Neural cell (in vitro differentiated cells): ENCODE measurements around the gene PLOD3. TPM values are rescaled to one million over a fixed set of nuclear protein-coding genes. Genes with fewer than 3 reads are reported as not detected.
A peak's percentile ranks its signal among the peaks of the same experiment; 100 is the strongest.

ENCODE experiments used
- H2AFZ ChIP-seq: fragments of 200-600, 300-800 bp; sonication (generic), shearing (Covaris generic); 2 replicates; pipeline ENCODE4 v1.6.0; 2014; ENCODE audit warnings: low read depth, mild to moderate bottlenecking, antibody characterized with exemption, low read length, moderate library complexity
- H3F3A ChIP-seq: fragments of 200-600 bp; shearing (Covaris generic); 2 replicates; pipeline ENCODE4 v1.6.1; 2016; ENCODE audit warnings: mild to moderate bottlenecking, moderate library complexity, mixed read lengths, antibody characterized with exemption, low read length; ENCODE audit not compliant: insufficient read depth, poor library complexity, severe bottlenecking
- H3K27ac ChIP-seq: fragments of 200-600, 300-800 bp; sonication (generic), shearing (Covaris generic); 2 replicates; pipeline ENCODE4 v1.5.1; 2014; ENCODE audit warnings: mild to moderate bottlenecking, low read length, moderate library complexity
- H3K27me3 ChIP-seq: fragments of 300-800, 200-600 bp; sonication (generic), shearing (Covaris generic); 2 replicates; pipeline ENCODE4 v1.6.0; 2014; ENCODE audit warnings: mild to moderate bottlenecking, low read depth, low read length, moderate library complexity; ENCODE audit not compliant: insufficient read depth
- H3K36me3 ChIP-seq: fragments of 300-800, 200-600 bp; sonication (generic), shearing (Covaris generic); 2 replicates; pipeline ENCODE4 v1.5.1; 2014; ENCODE audit warnings: mild to moderate bottlenecking, antibody characterized with exemption, low read length, moderate library complexity; ENCODE audit not compliant: insufficient read depth
- H3K4me2 ChIP-seq: fragments of 300-800, 200-600 bp; sonication (generic), shearing (Covaris generic); 2 replicates; pipeline ENCODE4 v1.6.0; 2014; ENCODE audit warnings: mild to moderate bottlenecking, low read length
- H3K4me3 ChIP-seq: fragments of 300-800, 200-600 bp; sonication (generic), shearing (Covaris generic); 2 replicates; pipeline ENCODE4 v1.5.1; 2014; ENCODE audit warnings: mild to moderate bottlenecking, low read length, moderate library complexity
- H3K79me2 ChIP-seq: fragments of 200-600 bp; shearing (Covaris generic); replicated peaks from 2 replicates; pipeline ENCODE4 v1.6.0; 2014; ENCODE audit warnings: mild to moderate bottlenecking, low read length, moderate library complexity; ENCODE audit not compliant: insufficient read depth
- H3K9ac ChIP-seq: fragments of 300-800, 200-600 bp; sonication (generic), shearing (Covaris generic); 2 replicates; pipeline ENCODE4 v1.6.1; 2016; ENCODE audit warnings: mild to moderate bottlenecking, low read length, mixed read lengths
- H3K9me2 ChIP-seq: fragments of 200-600 bp; shearing (Covaris generic); 2 replicates; pipeline ENCODE4 v1.6.1; 2016; ENCODE audit warnings: mild to moderate bottlenecking, low read length, mixed read lengths; ENCODE audit not compliant: insufficient read depth
- H3K9me3 ChIP-seq: fragments of 200-600, 300-800 bp; sonication (generic), shearing (Covaris generic); 2 replicates; pipeline ENCODE4 v1.6.1; 2016; ENCODE audit warnings: mild to moderate bottlenecking, mixed run types, low read length, moderate library complexity, mixed read lengths
- H4K20me1 ChIP-seq: fragments of 200-600 bp; shearing (Covaris generic); 2 replicates; pipeline ENCODE4 v1.6.1; 2016; ENCODE audit warnings: mild to moderate bottlenecking, mixed run types; ENCODE audit not compliant: insufficient read depth
- MXI1 ChIP-seq: fragments of 450-650 bp; conservative IDR thresholded peaks from 2 replicates; pipeline ENCODE4 v1.6.1; 2014; ENCODE audit warnings: antibody characterized with exemption, mild to moderate bottlenecking; ENCODE audit not compliant: poor library complexity, severe bottlenecking
- POLR2AphosphoS5 ChIP-seq: IDR thresholded peaks from 2 replicates; pipeline ENCODE4 v1.6.1; 2012
- RAD21 ChIP-seq: fragments of 450-650 bp; conservative IDR thresholded peaks from 2 replicates; pipeline ENCODE4 v1.6.1; 2014; ENCODE audit warnings: antibody characterized with exemption, mild to moderate bottlenecking, moderate library complexity
- TAF1 ChIP-seq: IDR thresholded peaks from 2 replicates; pipeline ENCODE4 v1.6.1; 2012; ENCODE audit warnings: low read depth
- polyA plus RNA-seq: library from polyadenylated mRNA; depleted of rRNA; stranded (reverse); fragments of >200 nt; gene quantifications from 2 replicates; pipeline ENCODE4 v1.2.3, GENCODE V29; 2014
- TF ChIP-seq, protein P1 (sequence below): fragments of 450-650 bp; IDR thresholded peaks from 2 replicates; pipeline ENCODE4 v1.5.1; 2014; ENCODE audit warnings: antibody characterized with exemption, mild to moderate bottlenecking, moderate library complexity; ENCODE audit not compliant: poor library complexity, severe bottlenecking
- TF ChIP-seq, protein P2 (sequence below): IDR thresholded peaks from 2 replicates; pipeline ENCODE4 v1.6.1; 2012; ENCODE audit warnings: borderline replicate concordance

Gene PLOD3
- polyA plus RNA-seq, 1 donor from 2014 or later: 19.2 TPM

DNA sequence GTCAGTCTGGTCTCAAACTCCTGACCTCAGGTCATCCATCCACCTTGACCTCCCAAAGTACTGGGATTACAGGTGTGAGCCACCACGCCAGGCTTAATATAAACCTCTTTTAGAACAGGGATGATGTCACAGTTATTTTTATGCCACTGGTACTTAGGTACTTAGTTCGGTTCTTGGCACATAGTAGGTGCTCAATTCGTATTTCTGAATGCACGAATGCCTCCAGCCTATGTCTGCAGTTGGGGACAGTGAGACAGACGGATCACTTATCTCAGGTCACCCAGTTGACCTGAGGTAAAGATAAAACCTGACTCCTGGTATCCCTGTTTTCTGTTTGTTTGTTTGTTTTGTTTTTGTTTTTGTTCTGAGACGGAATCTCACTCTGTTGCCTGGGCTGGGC, 31.2 kb downstream of the PLOD3 start:
- H3K9ac ChIP-seq: no peak overlapping the region
- no peak overlapping the region for H3K4me2 ChIP-seq
- no peaks in the 10 kb centered on the region for H3K9me2 ChIP-seq
- TF ChIP-seq TAF1: no peak
- H3F3A ChIP-seq: no peaks in the 10 kb centered on the region
- no peak overlapping the region for H3K4me3 ChIP-seq
- no peak overlapping the region for H2AFZ ChIP-seq
- peaks cover 3% of the 10 kb centered on the region for H3K27me3 ChIP-seq
- no peaks in the 10 kb centered on the region for H3K9me3 ChIP-seq
- H3K79me2 ChIP-seq: no peaks in the 10 kb centered on the region
- no peaks in the 10 kb centered on the region for H3K36me3 ChIP-seq
- no peak overlapping the region for H3K27ac ChIP-seq
- H4K20me1 ChIP-seq: no peaks in the 10 kb centered on the region

DNA sequence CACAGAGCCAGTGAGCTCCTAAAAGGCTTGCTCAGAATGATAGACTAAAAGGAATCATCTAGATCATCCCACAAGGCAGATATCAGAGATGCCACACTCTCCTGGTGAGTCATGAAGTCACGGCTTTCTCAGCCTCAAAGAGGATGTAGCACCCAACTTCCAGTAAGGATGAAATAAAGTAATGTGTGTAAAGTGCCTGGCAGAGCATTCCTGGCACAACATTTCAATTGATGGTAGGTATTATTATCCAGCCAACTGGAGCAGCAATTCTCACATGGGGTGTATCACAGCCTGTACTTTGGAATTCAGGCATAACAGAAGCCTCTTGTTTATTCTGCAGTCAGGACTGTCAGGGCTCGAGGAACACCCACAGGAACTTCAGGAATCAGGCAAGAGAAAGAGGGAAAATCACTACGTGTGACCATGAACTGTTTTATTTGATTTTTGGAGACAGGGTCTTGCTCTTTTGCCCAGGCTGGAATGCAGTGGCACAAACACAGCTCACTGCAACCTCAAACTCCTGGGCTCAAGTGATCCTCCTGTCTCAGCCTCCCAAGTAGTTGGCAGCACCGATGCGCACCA, 32.0 kb downstream of the PLOD3 start:
- Histone ChIP-seq H3K79me2 (no peaks in the 10 kb centered on the region), H3K9ac (no peak overlapping the region), H3F3A (no peaks in the 10 kb centered on the region), H3K9me2 (no peaks in the 10 kb centered on the region), H2AFZ (no peak overlapping the region), H3K4me3 (no peak overlapping the region), H3K27me3 (peaks cover 10% of the 10 kb centered on the region), H4K20me1 (no peaks in the 10 kb centered on the region), H3K9me3 (no peaks in the 10 kb centered on the region), H3K36me3 (no peaks in the 10 kb centered on the region), H3K27ac (no peak overlapping the region), H3K4me2 (no peak overlapping the region)
- no peak for TF ChIP-seq RAD21
- TF ChIP-seq POLR2AphosphoS5: no peak
- TF ChIP-seq TAF1: no peak
- TF ChIP-seq, protein P1, sequence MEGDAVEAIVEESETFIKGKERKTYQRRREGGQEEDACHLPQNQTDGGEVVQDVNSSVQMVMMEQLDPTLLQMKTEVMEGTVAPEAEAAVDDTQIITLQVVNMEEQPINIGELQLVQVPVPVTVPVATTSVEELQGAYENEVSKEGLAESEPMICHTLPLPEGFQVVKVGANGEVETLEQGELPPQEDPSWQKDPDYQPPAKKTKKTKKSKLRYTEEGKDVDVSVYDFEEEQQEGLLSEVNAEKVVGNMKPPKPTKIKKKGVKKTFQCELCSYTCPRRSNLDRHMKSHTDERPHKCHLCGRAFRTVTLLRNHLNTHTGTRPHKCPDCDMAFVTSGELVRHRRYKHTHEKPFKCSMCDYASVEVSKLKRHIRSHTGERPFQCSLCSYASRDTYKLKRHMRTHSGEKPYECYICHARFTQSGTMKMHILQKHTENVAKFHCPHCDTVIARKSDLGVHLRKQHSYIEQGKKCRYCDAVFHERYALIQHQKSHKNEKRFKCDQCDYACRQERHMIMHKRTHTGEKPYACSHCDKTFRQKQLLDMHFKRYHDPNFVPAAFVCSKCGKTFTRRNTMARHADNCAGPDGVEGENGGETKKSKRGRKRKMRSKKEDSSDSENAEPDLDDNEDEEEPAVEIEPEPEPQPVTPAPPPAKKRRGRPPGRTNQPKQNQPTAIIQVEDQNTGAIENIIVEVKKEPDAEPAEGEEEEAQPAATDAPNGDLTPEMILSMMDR: no peak
- TF ChIP-seq, protein P2, sequence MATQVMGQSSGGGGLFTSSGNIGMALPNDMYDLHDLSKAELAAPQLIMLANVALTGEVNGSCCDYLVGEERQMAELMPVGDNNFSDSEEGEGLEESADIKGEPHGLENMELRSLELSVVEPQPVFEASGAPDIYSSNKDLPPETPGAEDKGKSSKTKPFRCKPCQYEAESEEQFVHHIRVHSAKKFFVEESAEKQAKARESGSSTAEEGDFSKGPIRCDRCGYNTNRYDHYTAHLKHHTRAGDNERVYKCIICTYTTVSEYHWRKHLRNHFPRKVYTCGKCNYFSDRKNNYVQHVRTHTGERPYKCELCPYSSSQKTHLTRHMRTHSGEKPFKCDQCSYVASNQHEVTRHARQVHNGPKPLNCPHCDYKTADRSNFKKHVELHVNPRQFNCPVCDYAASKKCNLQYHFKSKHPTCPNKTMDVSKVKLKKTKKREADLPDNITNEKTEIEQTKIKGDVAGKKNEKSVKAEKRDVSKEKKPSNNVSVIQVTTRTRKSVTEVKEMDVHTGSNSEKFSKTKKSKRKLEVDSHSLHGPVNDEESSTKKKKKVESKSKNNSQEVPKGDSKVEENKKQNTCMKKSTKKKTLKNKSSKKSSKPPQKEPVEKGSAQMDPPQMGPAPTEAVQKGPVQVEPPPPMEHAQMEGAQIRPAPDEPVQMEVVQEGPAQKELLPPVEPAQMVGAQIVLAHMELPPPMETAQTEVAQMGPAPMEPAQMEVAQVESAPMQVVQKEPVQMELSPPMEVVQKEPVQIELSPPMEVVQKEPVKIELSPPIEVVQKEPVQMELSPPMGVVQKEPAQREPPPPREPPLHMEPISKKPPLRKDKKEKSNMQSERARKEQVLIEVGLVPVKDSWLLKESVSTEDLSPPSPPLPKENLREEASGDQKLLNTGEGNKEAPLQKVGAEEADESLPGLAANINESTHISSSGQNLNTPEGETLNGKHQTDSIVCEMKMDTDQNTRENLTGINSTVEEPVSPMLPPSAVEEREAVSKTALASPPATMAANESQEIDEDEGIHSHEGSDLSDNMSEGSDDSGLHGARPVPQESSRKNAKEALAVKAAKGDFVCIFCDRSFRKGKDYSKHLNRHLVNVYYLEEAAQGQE: no peak

DNA sequence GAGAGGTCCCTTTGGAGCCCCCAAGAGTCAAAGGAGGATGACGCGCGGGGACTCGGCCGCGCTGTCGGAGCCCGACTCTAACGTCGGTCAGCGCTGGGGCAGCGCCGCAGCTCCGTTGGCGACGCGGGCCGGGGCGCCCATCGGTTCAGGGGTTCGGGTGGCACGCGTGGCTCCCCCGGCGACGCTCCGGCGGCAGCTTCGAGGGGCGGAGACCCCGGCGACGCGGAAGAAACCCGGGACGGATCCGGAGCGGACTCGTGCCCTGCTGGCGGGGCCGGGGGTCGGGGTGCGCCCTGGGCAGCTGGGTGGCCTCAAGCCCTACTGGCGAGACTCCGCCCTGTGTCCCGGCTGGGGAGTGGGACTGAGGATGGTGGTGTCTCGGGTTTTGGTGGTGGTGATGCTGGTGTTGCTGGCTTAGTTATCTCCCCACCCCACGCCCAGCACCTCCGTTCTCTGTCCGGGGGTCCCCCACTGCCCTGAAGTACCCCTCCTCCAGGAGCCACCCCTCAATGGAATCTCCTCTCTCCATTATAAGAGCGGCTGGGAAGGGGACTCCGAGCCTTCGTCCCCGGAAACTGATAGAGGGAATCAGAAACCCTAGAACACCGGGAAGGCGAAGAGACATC, 37.1 kb downstream of the PLOD3 start, which contains the start of gene NAT16:
NAT16 (minus strand) TSS at position 164 of the 626 bp plus-strand sequence. CDS start 5,486 bp downstream, outside the sequence.
- no peaks in the 10 kb centered on the region for H3K9me2 ChIP-seq
- peaks cover 34% of the 10 kb centered on the region for H3K27me3 ChIP-seq
- no peaks in the 10 kb centered on the region for H4K20me1 ChIP-seq
- no peaks in the 10 kb centered on the region for H3K36me3 ChIP-seq
- H3K27ac ChIP-seq: peak within 1 kb of the TSS; percentile 76
- no peaks in the 10 kb centered on the region for H3K9me3 ChIP-seq
- peak within 1 kb of the TSS; percentile 40 for H2AFZ ChIP-seq
- no peaks in the 10 kb centered on the region for H3F3A ChIP-seq
- peak within 1 kb of the TSS; percentile 76 for H3K4me3 ChIP-seq
- no peaks in the 10 kb centered on the region for H3K79me2 ChIP-seq
- peak within 1 kb of the TSS; percentile 76 for H3K4me2 ChIP-seq
- TF ChIP-seq, protein P1: peak; percentile 8
- TF ChIP-seq, protein P2: no peak
- TF ChIP-seq POLR2AphosphoS5 (peak; percentile 57), MXI1 (peak; percentile 49)
- H3K9ac ChIP-seq: peak within 1 kb of the TSS; percentile 81
